ENCODE measurements around the gene OST4.

DNA sequence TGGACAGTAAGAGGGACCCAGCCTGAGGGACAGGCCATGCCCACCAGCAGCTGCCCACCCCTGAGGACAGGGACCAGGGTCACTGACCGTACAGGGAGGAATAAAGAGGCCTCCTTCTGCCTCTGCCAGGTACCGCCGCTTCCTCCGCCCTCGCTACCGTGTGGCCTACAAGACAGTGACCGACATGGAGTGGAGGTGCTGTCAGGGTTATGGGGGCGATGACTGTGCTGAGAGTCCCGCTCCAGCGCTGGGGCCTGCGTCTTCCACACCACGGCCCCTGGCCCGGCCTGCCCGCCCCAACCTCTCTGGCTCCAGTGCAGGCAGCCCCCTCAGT is 9.1 kb upstream of the OST4 start:
- TF ChIP-seq, protein P1, sequence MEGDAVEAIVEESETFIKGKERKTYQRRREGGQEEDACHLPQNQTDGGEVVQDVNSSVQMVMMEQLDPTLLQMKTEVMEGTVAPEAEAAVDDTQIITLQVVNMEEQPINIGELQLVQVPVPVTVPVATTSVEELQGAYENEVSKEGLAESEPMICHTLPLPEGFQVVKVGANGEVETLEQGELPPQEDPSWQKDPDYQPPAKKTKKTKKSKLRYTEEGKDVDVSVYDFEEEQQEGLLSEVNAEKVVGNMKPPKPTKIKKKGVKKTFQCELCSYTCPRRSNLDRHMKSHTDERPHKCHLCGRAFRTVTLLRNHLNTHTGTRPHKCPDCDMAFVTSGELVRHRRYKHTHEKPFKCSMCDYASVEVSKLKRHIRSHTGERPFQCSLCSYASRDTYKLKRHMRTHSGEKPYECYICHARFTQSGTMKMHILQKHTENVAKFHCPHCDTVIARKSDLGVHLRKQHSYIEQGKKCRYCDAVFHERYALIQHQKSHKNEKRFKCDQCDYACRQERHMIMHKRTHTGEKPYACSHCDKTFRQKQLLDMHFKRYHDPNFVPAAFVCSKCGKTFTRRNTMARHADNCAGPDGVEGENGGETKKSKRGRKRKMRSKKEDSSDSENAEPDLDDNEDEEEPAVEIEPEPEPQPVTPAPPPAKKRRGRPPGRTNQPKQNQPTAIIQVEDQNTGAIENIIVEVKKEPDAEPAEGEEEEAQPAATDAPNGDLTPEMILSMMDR (IDR thresholded peaks at IDR 0.05) = no peak
- TF ChIP-seq EZH2 (IDR thresholded peaks at IDR 0.05) = no peak
